C4-2B (cell line): Measurements from ENCODE around the gene VCL.

Experiments
- CTCF ChIP-seq: fragments of 450-650 bp; conservative IDR thresholded peaks from 2 replicates; pipeline ENCODE4 v1.5.1; 2017; ENCODE audit warnings: mild to moderate bottlenecking
- ZFX ChIP-seq: fragments of 450-650 bp; IDR thresholded peaks from 2 replicates; pipeline ENCODE4 v1.6.1; 2017

GRCh38 chr10:74163319-74164068 lies 165.6 kb downstream of the VCL start:
- no peak for TF ChIP-seq CTCF
- no peak for TF ChIP-seq ZFX
